HG03432 (cell line): ENCODE measurements around the gene FOXP3.

Experiments
- ATAC-seq: cut with Tn5 transposase; IDR thresholded peaks from one replicate; pipeline ENCODE4 v1.9.1; 2021; ENCODE audit warnings: mild to moderate bottlenecking, moderate library complexity; ENCODE audit not compliant: unreplicated experiment

FOXP3 gene

DNA sequence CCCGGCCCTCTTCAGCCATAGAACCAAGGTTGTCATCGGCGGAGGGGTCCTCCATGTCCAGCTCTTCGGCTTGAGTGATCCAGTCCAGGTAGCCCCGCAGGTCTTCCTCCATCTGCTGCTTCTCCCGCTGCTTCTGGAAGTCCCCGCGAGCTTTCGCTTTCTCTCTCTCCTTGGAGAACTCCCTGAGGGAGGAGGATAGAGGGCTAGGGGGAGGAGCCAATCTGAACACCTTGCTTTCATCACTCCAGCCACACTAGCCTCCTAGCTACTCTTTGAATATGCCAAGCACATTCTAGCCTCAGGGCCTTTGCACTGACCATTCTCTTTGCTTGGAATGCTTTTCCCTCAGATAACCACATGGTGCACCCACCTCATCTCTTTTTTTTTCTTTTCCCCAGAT, 37.6 kb downstream of the FOXP3 start:
- ATAC-seq, result no peak

- no peak for ATAC-seq
These were observed 38.7 kb downstream of the FOXP3 start for GRCh38 chrX:49225858-49226257.

DNA sequence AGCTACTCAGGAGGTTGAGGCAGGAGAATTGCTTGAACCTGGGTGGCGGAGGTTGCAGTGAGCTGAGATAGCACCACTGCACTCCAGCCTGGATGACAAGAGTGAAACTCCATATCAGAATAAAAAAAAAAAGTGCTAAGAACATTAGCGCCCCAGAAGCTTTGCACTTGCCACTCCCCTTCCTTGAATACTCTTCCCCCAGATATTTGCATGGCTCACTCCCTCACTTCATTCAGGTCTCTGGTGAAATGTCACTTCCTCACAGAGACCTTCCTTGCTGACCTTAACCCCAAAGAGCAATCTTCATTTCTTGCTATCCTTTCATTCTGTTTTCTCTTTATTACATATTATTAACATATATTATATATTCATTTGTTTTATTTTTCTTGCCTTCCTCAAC, 42.6 kb downstream of the FOXP3 start:
- no peak for ATAC-seq

DNA sequence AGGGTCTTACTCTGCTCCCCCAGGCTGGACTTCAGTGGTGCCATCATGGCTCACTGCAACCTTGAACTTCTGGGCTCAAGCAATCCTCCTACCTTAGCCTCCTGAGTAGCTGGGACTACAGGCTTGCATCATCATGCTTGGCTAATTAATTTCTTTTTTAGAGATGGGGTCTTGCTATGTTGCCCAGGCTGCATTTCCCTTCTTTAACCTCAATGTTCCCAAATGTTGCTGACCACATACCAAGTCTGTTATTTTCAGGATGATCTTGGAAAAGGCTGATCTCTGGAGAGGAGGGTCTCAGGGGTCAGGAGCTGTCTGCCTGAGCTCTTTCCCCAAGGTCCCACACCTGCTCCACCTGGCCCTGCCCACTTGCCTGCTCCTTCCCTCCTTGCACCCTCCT, 44.4 kb downstream of the FOXP3 start:
- ATAC-seq, result no peak

- ATAC-seq, result no peak
These were observed 49.4 kb downstream of the FOXP3 start for GRCh38 chrX:49214996-49215526.

- no peak for ATAC-seq
These were observed 50.1 kb downstream of the FOXP3 start for GRCh38 chrX:49214416-49214815.

- ATAC-seq, result no peak
These were observed 51.6 kb downstream of the FOXP3 start for GRCh38 chrX:49212861-49213260.

GRCh38 chrX:49212209-49212608, 52.3 kb downstream of the FOXP3 start:
- ATAC-seq, result no peak

DNA sequence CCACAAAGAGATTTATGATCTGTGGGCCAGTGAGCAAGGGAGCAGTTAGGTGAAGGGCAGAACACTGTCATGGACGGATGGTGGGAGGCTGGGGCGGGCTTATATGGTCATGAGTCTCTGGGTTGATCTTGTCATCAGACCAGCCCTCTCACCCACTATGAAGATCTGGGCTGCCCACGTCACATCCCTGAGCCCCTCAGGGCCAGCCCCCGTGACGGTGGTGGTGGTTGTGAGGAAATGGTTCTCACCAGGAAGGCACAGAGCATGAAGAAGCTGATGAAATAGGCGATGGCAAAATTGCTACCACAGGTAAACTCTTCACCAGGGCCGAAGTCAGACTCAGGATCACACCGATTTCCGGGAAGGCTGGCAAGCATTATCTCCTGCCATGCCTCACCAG, 53.4 kb downstream of the FOXP3 start:
- ATAC-seq, result no peak

- no peak for ATAC-seq
These were observed 54.1 kb downstream of the FOXP3 start for GRCh38 chrX:49210406-49210805.

DNA sequence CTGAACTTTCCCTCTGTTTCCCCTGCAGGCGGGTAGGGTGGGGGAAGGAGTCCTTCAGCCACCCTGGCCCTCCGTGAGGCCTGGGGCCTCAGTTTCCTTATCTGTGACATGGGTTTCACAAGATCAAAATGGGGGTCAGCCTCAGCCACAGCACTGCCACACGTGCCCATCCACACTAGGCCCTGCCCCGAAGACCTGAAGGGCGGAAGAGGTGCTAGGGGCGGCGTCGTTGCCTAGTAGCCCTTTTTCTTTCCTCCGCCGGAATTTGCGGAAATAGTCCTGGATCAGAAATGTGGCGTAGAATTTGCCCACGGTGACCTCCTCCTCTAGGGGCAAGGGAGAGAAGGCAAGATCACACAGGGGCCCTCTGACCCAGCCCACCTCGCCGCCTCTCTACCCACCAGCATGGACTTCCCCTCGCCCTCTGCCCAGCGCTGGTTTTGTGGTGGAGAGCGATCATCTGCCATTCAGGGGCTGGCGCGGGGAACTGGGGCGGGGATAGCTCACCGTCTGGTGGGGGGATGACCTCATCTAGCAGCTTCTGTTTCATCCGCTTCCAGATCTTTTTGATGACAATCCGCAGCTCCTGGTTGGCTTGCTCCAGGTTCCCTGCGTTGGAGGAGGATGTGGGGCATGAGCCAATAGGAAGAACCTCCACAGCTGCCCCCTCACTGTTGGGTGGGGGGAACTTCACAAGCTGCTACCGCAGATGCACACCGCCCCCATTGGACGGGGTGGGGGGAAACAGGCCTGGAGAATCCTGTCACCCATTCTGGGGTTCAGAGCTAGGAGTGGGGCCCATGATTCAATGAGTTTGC, 54.9 kb downstream of the FOXP3 start:
- ATAC-seq, result no peak

- no peak for ATAC-seq
These were observed 56.1 kb downstream of the FOXP3 start for GRCh38 chrX:49208399-49208798.

DNA sequence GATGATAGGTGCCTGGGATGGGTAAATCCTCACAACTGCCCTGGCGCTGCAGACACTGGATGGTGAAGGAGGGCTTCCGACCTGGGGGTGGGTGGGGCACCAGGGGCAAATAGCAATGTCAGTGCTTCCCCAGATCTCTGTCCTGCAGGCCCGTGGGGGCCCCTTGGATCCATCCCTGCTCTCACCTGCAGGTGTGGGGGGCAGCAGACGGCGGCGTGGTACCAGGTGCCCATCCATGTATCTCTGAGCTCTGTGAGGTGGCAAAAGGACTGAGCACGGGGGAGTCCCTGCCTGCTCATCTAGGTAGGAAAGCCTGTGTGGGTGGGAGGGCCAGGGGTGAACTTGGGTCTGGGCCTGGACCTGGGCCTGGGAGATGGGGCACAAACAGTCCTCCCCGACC, 58.0 kb downstream of the FOXP3 start:
- no peak for ATAC-seq

- ATAC-seq, result no peak
These were observed 59.1 kb downstream of the FOXP3 start for GRCh38 chrX:49205443-49205842.

- ATAC-seq, result no peak
These were observed 59.8 kb downstream of the FOXP3 start for GRCh38 chrX:49204709-49205108.

DNA sequence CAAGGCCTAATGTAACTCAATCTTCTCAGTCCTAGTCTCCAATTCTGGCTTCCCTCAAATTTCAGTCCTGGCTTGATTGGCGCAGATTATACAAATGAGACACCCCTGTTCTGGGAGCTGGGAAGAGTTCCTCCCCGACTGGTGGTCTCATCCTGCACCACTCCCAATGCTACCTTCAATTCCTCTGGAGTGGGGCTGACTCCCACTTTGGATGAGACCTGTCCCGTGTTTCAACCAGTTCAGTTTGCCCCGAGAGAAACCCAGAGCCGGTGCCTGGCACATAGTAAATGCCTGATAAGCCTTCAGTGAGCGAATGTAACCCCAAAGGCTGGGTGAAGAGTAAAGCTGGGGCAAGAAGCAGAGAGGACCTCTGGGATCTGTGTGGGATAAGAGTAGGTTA, 60.5 kb downstream of the FOXP3 start:
- no peak for ATAC-seq

- ATAC-seq, result no peak
These were observed 61.0 kb downstream of the FOXP3 start for GRCh38 chrX:49203536-49203935.

DNA sequence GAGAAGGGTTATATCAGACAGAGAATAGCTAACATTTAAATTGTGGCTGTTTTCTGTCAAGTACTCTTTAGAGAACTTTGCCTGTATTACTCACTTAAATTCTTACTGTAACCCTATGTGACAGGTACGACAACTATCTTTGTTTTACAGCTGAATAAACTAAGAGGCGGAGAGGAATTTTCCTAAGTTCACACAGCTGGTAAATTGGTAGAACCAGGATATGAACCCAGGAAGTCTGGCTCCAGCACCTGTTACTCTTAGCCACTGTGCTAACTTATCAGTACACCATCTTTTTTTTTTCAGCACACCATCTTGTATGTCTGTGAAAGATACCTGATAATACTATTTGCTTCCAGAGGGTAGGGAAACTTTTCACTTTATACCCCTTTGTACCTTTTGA, 62.5 kb downstream of the FOXP3 start:
- ATAC-seq, result no peak
